Liver (tissue), 9 donors: ENCODE measurements around the gene COMMD7. TPM values are rescaled to one million over a fixed set of nuclear protein-coding genes. Genes with fewer than 3 reads are reported as not detected.

Source experiments
- DNase-seq: peaks from one replicate; pipeline ENCODE4 v3.0.0-alpha.2; 2017; ENCODE audit warnings: low spot score
- H3K27ac ChIP-seq, 2 donors: one replicate each; pipeline ENCODE4 v1.7.0; 2013; ENCODE audit warnings: inconsistent platforms in 2 of 2, low read length in 2 of 2, control low read depth in 1 of 2, low read depth in 1 of 2, mild to moderate bottlenecking in 1 of 2
- H3K27me3 ChIP-seq, 4 donors: one replicate each; pipeline versions ENCODE4 v1.6.1 to v1.7.0; 2013; ENCODE audit warnings: low read length in 3 of 4, inconsistent platforms in 1 of 4, mild to moderate bottlenecking in 1 of 4, moderate library complexity in 1 of 4; ENCODE audit not compliant: control insufficient read depth in 4 of 4, insufficient read depth in 4 of 4
- H3K36me3 ChIP-seq, 4 donors: one replicate each; pipeline versions ENCODE4 v1.6.1 to v1.7.0; 2013; ENCODE audit warnings: low read length in 3 of 4, mild to moderate bottlenecking in 3 of 4, low read depth in 1 of 4, moderate library complexity in 1 of 4; ENCODE audit not compliant: control insufficient read depth in 4 of 4, insufficient read depth in 3 of 4
- H3K4me1 ChIP-seq, 4 donors: one replicate each; pipeline versions ENCODE4 v1.6.1 to v1.7.0; 2013; ENCODE audit warnings: low read length in 3 of 4, mild to moderate bottlenecking in 3 of 4, moderate library complexity in 1 of 4; ENCODE audit not compliant: control insufficient read depth in 4 of 4, insufficient read depth in 4 of 4
- H3K4me3 ChIP-seq, 3 donors: one replicate each; pipeline versions ENCODE4 v1.6.1 to v1.7.0; 2013; ENCODE audit warnings: low read length in 3 of 3, control low read depth in 1 of 3, low read depth in 1 of 3, mild to moderate bottlenecking in 1 of 3
- H3K9ac ChIP-seq, 2 donors: one replicate each; pipeline ENCODE4 v1.7.0; 2013; ENCODE audit warnings: low read length in 2 of 2, mild to moderate bottlenecking in 2 of 2, moderate library complexity in 2 of 2, control low read depth in 1 of 2, low read depth in 1 of 2
- H3K9me3 ChIP-seq, 4 donors: one replicate each; pipeline versions ENCODE4 v1.6.1 to v1.7.0; 2013; ENCODE audit warnings: low read length in 3 of 4; ENCODE audit not compliant: control insufficient read depth in 4 of 4
- ATF3 ChIP-seq: IDR thresholded peaks from 2 replicates; pipeline ENCODE4 v1.6.1; 2016; ENCODE audit warnings: antibody characterized with exemption
- CTCF ChIP-seq: fragments of 150-350 bp; IDR thresholded peaks from 2 replicates; pipeline ENCODE4 v1.5.1; 2017; ENCODE audit warnings: improper control_type of control experiment, low read depth, low read length; ENCODE audit not compliant: missing input control
- EGR1 ChIP-seq, 2 donors: IDR thresholded peaks; 2 replicates each; pipeline ENCODE4 v1.6.1; 2016 to 2018; ENCODE audit warnings: antibody characterized with exemption in 2 of 2, low read depth in 2 of 2
- FOXA1 ChIP-seq: IDR thresholded peaks from 2 replicates; pipeline ENCODE4 v1.6.1; 2016; ENCODE audit warnings: antibody characterized with exemption
- FOXA2 ChIP-seq: IDR thresholded peaks from 2 replicates; pipeline ENCODE4 v1.6.1; 2016; ENCODE audit warnings: antibody characterized with exemption
- GABPA ChIP-seq, 2 donors: IDR thresholded peaks in 1 of 2; conservative IDR thresholded peaks in 1 of 2; 2 replicates each; pipeline ENCODE4 v1.6.1; 2016; ENCODE audit warnings: antibody characterized with exemption in 2 of 2, mild to moderate bottlenecking in 1 of 2, moderate library complexity in 1 of 2
- HNF4A ChIP-seq, 2 donors: conservative IDR thresholded peaks; 2 replicates each; pipeline ENCODE4 v1.6.1; 2016; ENCODE audit warnings: antibody characterized with exemption in 2 of 2, mild to moderate bottlenecking in 2 of 2
- HNF4G ChIP-seq: IDR thresholded peaks from 2 replicates; pipeline ENCODE4 v1.6.1; 2016; ENCODE audit warnings: antibody characterized with exemption
- JUND ChIP-seq, 2 donors: IDR thresholded peaks; 2 replicates each; pipeline ENCODE4 v1.6.1; 2016; ENCODE audit warnings: antibody characterized with exemption in 2 of 2
- MAX ChIP-seq: IDR thresholded peaks from 2 replicates; pipeline ENCODE4 v1.6.1; 2016; ENCODE audit warnings: antibody characterized with exemption
- NR2F2 ChIP-seq: IDR thresholded peaks from 2 replicates; pipeline ENCODE4 v1.6.1; 2016; ENCODE audit warnings: antibody characterized with exemption
- RAD21 ChIP-seq, 2 donors: IDR thresholded peaks; 2 replicates each; pipeline ENCODE4 v1.6.1; 2016; ENCODE audit warnings: antibody characterized with exemption in 2 of 2, mild to moderate bottlenecking in 2 of 2
- REST ChIP-seq: IDR thresholded peaks from 2 replicates; pipeline ENCODE4 v1.6.1; 2016; ENCODE audit warnings: antibody characterized with exemption, mild to moderate bottlenecking
- RXRA ChIP-seq, 2 donors: IDR thresholded peaks; 2 replicates each; pipeline ENCODE4 v1.6.1; 2017 to 2018; ENCODE audit warnings: antibody characterized with exemption in 2 of 2, mild to moderate bottlenecking in 1 of 2
- SP1 ChIP-seq: IDR thresholded peaks from 2 replicates; pipeline ENCODE4 v1.6.1; 2018; ENCODE audit warnings: antibody characterized with exemption, mild to moderate bottlenecking
- TAF1 ChIP-seq: conservative IDR thresholded peaks from 2 replicates; pipeline ENCODE4 v1.6.1; 2016; ENCODE audit warnings: antibody characterized with exemption, mild to moderate bottlenecking
- YY1 ChIP-seq: IDR thresholded peaks from 2 replicates; pipeline ENCODE4 v1.6.1; 2016; ENCODE audit warnings: antibody characterized with exemption, mild to moderate bottlenecking
- ZBTB33 ChIP-seq: IDR thresholded peaks from 2 replicates; pipeline ENCODE4 v1.6.1; 2016; ENCODE audit warnings: antibody characterized with exemption
- WGBS: extraction: QIAGEN DNeasy Blood & Tissue Kit; methylation state at CpG from one replicate; pipeline ENCODE4 v1.1.7; 2013; 5-methylcytosine and 5-hydroxymethylcytosine counted together
- polyA plus RNA-seq, 2 donors: library from polyadenylated mRNA; stranded (reverse) in 1 of 2; unstranded in 1 of 2; fragments of 200-250 nt in 1 of 2; fragments of >200 nt in 1 of 2; fragmentation: Nextera tagmentation in 1 of 2; extraction: Ambion mirVana in 1 of 2; gene quantifications; one replicate each; pipeline versions ENCODE4 v1.2.1 to v1.2.3, GENCODE V29; 2013 to 2015
- total RNA-seq, 2 donors: library from RNA; depleted of rRNA; stranded (reverse); fragments of >200 nt; gene quantifications; one replicate each; pipeline ENCODE4 v1.2.3, GENCODE V29; 2014
- donor health status: healthy.
- donor health status: healthy.
- donor health status: healthy.
- donor health status: healthy.
- donor health status: healthy.

Gene COMMD7
- total and polyA plus RNA-seq, 4 donors = 8.3 to 42.7 (median 15.5) TPM

GRCh38 chr20:32664678-32665159 lies 78.5 kb downstream of the COMMD7 start:
- Histone ChIP-seq H3K4me3 (no peak overlapping the region), H3K36me3 (no peaks in the 10 kb centered on the region), H3K4me1 (peaks cover 0 to 3% (median 3%) of the 10 kb centered on the region in 4 donors), H3K9me3 (no peaks in the 10 kb centered on the region), H3K9ac (no peak overlapping the region), H3K27me3 (no peaks in the 10 kb centered on the region), H3K27ac (no peak overlapping the region)
- WGBS = 69% methylated on average over 9 of the region's 9 CpGs
- DNase-seq = no peak
- TF ChIP-seq SP1 = no peak
- TF ChIP-seq EGR1 (IDR thresholded peaks at IDR 0.05; ENCODE audit: low read depth in 2 of 2) = no peak
- no peak for TF ChIP-seq MAX
- TF ChIP-seq RAD21 (IDR thresholded peaks at IDR 0.05) = no peak
- no peak for TF ChIP-seq RXRA (IDR thresholded peaks at IDR 0.05)
- no peak for TF ChIP-seq GABPA (IDR thresholded peaks at IDR 0.05 in 1 of 2, conservative IDR thresholded peaks at IDR 0.05 in 1 of 2)

GRCh38 chr20:32664012-32664677 lies 79.1 kb downstream of the COMMD7 start:
- no peaks in the 10 kb centered on the region for H3K9me3 ChIP-seq
- TF ChIP-seq EGR1 (IDR thresholded peaks at IDR 0.05; ENCODE audit: low read depth in 2 of 2) (no peak), REST (no peak), HNF4A (conservative IDR thresholded peaks at IDR 0.05) (no peak), YY1 (no peak), FOXA2 (no peak), ATF3 (no peak), CTCF (no peak), ZBTB33 (no peak), SP1 (no peak), MAX (no peak), HNF4G (no peak), NR2F2 (no peak), FOXA1 (no peak), RXRA (IDR thresholded peaks at IDR 0.05) (no peak), TAF1 (no peak), GABPA (IDR thresholded peaks at IDR 0.05 in 1 of 2, conservative IDR thresholded peaks at IDR 0.05 in 1 of 2) (no peak), RAD21 (IDR thresholded peaks at IDR 0.05) (no peak), JUND (IDR thresholded peaks at IDR 0.05) (no peak)
- no peak for DNase-seq
- H3K4me1 ChIP-seq = peaks cover 0 to 3% (median 3%) of the 10 kb centered on the region in 4 donors
- H3K27me3 ChIP-seq = no peaks in the 10 kb centered on the region
- H3K27ac ChIP-seq = no peak overlapping the region
- no peak overlapping the region for H3K4me3 ChIP-seq
- no peak overlapping the region for H3K9ac ChIP-seq
- WGBS = 93% methylated on average over 11 of the region's 11 CpGs
- no peaks in the 10 kb centered on the region for H3K36me3 ChIP-seq
